Measurements from ENCODE around the gene TBCD.

Gene TBCD

GRCh38 chr17:82871056-82871775 is 119.4 kb downstream of the TBCD start:
- DNase-seq (ENCODE audit: low read depth, low spot score) = no peak

GRCh38 chr17:82871776-82872561 is 120.1 kb downstream of the TBCD start:
- DNase-seq (ENCODE audit: low read depth, low spot score) = no peak

- no peak for DNase-seq (ENCODE audit: low read depth, low spot score)
Measured at GRCh38 chr17:82872591-82873520, 121.0 kb downstream of the TBCD start.

- no peak for DNase-seq (ENCODE audit: low read depth, low spot score)
Measured at GRCh38 chr17:82873521-82873920, 121.7 kb downstream of the TBCD start.

GRCh38 chr17:82874011-82874835 is 122.4 kb downstream of the TBCD start:
- DNase-seq (ENCODE audit: low read depth, low spot score) = no peak

GRCh38 chr17:82875407-82875856 is 123.6 kb downstream of the TBCD start:
- DNase-seq (ENCODE audit: low read depth, low spot score) = no peak

GRCh38 chr17:82876149-82876548 is 124.3 kb downstream of the TBCD start:
- no peak for DNase-seq (ENCODE audit: low read depth, low spot score)

GRCh38 chr17:82876602-82877379 is 124.9 kb downstream of the TBCD start:
- peak; percentile 65 for DNase-seq (ENCODE audit: low read depth, low spot score)

GRCh38 chr17:82878527-82878926 is 126.7 kb downstream of the TBCD start:
- no peak for DNase-seq (ENCODE audit: low read depth, low spot score)

- DNase-seq (ENCODE audit: low read depth, low spot score) = no peak
Measured at GRCh38 chr17:82879241-82879640, 127.4 kb downstream of the TBCD start.

- DNase-seq (ENCODE audit: low read depth, low spot score) = no peak
Measured at GRCh38 chr17:82880620-82881323, 128.9 kb downstream of the TBCD start.

- DNase-seq (ENCODE audit: low read depth, low spot score) = no peak
Measured at GRCh38 chr17:82881324-82881823, 129.5 kb downstream of the TBCD start.

- DNase-seq (ENCODE audit: low read depth, low spot score) = peak; percentile 82
Measured at GRCh38 chr17:82881900-82882714, 130.2 kb downstream of the TBCD start.

GRCh38 chr17:82882715-82883418 is 131.0 kb downstream of the TBCD start:
- DNase-seq (ENCODE audit: low read depth, low spot score) = no peak

GRCh38 chr17:82883419-82884031 is 131.7 kb downstream of the TBCD start:
- no peak for DNase-seq (ENCODE audit: low read depth, low spot score)

GRCh38 chr17:82884341-82884969 is 132.6 kb downstream of the TBCD start:
- no peak for DNase-seq (ENCODE audit: low read depth, low spot score)

- DNase-seq (ENCODE audit: low read depth, low spot score) = no peak
Measured at GRCh38 chr17:82884970-82885353, 133.1 kb downstream of the TBCD start.

Data from brain pericyte (primary cell).